Inflammatory macrophage treated with lipopolysaccharide for 4 hours (primary cell): ENCODE measurements around the gene SFXN2.
"Not testable (repeated sequence)": the region's sequence is repeated elsewhere in the genome, so short reads cannot be mapped to it uniquely, and the experiment has no call there.

Source experiments
- DNase-seq: peaks from one replicate; pipeline ENCODE4 v3.0.0-alpha.2; 2020

The SFXN2 gene

GRCh38 chr10:102721954-102722353 lies 7.5 kb downstream of the SFXN2 start:
- DNase-seq: no peak

DNA sequence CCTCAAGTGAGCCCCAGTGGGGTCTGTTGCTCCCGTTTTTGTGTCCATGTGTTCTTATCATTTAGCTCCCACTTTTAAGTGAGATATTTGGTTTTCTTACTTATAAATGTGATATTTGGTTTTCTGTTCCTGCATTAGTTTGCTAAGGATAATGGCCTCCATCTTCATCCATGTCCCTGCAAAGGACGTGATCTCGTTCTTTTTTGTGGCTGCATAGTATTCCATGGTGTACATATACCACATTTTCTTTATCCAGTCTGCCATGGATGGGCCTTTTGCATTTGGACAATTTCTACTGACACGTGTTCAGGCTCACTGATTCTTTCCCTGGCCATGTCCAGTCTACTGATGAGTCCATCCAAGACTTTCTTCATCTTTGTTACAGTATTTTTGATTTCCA lies 9.6 kb downstream of the SFXN2 start:
- DNase-seq: no peak

DNA sequence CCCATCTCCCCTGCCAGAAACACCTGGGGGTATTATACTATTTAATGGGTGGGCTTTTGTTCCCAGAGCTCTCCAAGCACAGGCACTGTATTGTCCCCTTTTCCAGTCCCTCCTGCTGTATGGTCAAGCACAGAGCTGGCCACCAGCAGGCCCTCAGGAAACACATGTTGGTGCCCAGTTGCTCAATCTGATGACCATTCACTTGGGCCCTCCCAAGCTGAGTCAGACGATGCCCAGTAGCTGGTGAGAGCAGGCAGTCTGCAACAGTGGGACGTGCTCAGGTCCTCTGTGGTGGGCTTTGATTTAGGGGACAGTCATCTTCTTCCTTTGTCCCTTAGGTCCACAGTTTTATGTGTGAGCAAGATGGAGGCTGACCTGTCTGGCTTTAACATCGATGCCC lies 11.8 kb downstream of the SFXN2 start:
- peak; percentile 74 for DNase-seq

GRCh38 chr10:102727037-102727818 lies 12.8 kb downstream of the SFXN2 start:
- DNase-seq: peak; percentile 60

- peak; percentile 80 for DNase-seq
Observed at GRCh38 chr10:102729029-102730026, 14.9 kb downstream of the SFXN2 start.

- DNase-seq: no peak
Observed at GRCh38 chr10:102731222-102731800, 16.9 kb downstream of the SFXN2 start.

- no peak for DNase-seq
Observed at GRCh38 chr10:102732661-102733060, 18.2 kb downstream of the SFXN2 start.

- DNase-seq: no peak
Observed at GRCh38 chr10:102735065-102735562, 20.7 kb downstream of the SFXN2 start.

- DNase-seq: peak; percentile 35
Observed at GRCh38 chr10:102738692-102739121, 24.3 kb downstream of the SFXN2 start.

GRCh38 chr10:102740229-102740628 lies 25.8 kb downstream of the SFXN2 start:
- no peak for DNase-seq

- no peak for DNase-seq
Observed at GRCh38 chr10:102741726-102742237, 27.3 kb downstream of the SFXN2 start.

GRCh38 chr10:102742313-102742712 lies 27.9 kb downstream of the SFXN2 start:
- not testable (repeated sequence) for DNase-seq

DNA sequence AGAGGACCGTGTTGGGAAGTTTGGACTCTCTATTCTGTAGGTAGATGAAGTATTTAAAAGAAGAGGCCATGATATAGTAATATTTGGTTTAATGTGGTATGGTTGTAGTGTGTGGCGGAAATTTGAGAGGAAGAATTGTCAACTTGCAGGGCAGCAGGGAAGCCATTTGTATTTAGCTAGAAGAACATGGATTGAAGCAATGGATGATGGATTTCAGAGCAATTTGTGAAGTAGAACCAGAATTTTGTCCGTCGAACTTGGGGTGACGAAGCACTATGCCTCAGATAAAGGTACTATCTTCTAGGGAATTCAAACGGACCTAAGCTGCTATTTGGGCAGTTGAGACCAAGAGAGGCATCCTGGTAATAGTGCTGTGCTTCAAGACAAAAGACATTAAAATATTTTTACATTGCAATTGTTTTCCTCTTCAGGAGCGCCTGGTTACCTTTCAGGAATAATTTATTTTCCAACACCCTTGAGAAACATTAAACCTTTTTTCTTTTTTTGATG lies 28.7 kb downstream of the SFXN2 start:
- no peak for DNase-seq

DNA sequence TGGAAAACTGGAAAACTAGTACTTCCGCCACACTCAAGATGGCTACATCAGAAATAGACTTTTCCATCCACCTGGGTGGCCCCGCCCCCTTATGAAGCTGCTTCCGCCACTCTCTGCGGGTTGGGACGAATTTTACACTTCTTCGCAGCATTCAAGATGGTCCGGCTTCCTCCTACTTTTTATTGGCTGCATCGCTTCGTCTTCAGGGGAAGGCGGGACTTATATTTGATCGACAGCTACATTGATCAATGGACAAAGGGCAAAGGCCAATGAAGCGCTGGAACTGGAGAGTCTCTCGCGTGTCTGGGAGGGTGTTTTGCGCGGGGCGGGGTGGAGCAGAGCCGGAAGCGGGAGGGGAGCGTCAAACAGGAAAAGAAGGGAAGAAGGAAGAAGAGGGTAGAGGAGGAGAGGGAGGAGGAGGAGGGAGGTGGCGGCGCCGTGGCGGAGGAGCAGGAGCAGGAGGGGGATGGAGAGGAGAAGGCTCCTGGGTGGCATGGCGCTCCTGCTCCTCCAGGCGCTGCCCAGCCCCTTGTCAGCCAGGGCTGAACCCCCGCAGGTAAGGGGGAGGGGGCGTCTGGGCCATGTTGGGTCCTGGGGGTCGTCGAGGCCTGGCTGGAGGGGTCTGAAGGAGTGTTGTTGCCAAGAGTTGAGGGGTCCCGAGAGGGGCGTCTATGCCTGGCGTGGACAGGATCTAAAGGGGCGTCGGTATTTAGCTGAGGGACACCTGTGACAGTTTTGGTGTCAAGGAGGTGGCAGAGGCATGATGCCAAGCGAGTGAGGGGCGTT lies 29.3 kb downstream of the SFXN2 start, which contains the start of gene WBP1L:
WBP1L (plus strand) TSS at position 361 of the 786 bp plus-strand sequence; CDS start at position 467, 106 bp downstream.
- peak; percentile 99 for DNase-seq

- DNase-seq: no peak
Observed at GRCh38 chr10:102744374-102745051, 30.1 kb downstream of the SFXN2 start.

DNA sequence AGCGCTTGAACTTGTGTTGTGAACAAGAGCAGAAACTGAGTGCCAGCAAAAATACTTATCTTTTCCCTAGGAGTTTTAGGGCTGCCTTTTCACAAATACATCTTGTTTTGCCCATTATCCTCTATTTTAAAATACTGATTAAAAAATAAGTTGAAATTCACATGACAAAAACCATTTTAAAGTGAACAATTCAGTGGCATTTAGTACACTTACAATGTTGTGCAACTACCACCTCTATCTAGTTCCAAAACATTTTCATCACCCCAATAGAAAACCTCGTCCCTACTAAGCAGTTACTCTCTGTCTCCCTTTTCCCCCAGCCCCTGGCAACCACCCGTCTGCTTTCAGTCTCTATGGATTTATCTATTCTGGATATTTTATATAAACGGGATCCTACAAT lies 30.7 kb downstream of the SFXN2 start:
- no peak for DNase-seq

DNA sequence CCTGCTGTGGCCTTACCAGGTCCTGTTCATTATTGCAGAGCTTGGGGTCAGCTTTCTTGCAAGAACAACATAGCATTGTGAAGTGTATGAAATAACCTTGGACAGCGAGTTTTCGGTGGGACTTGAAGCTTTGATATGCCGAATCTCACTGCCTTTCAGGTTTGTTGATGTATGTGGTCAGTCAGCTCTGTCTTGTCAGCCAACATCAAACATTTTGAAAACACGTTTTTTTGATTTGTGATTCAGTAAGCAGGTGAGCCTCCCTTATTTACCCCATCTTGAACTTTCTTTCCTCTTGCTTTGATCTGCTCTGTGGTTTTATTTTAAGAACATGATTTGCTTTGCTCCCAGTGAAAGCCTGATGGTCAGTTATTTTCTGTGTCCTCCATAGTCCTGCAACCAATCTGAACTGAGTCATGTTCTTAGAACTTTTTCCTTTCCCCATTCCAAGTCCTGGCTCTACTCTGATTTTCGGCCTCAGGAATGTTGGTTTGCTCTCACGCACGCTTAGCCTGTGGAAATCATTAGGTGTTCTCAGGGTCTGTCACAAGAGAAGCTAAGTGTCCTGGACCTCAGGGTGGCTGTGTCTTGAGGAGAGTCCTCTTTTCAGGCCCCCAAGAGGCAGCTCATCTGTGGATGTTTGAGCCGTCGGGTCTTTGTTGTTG lies 38.0 kb downstream of the SFXN2 start:
- DNase-seq: no peak

GRCh38 chr10:102752934-102753664 lies 38.7 kb downstream of the SFXN2 start:
- peak; percentile 63 for DNase-seq

DNA sequence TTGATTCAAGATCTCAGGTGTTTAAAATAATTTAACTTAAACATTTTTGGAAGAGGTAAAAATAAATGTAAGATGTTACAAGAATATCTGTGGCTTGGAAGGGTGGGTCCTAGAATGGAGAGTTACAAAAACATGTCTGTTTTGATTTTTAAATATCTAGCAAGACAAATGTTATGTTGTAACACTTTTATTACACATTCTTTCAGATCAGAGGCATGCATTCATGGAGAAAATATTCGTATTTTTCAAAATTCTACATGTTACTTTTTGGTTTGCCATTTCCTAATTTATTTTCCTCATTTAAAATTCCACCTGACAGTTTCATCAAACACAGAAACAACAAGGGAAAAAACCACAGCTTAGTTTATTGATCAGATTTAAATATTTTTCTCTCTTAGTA lies 39.3 kb downstream of the SFXN2 start:
- DNase-seq: no peak

- no peak for DNase-seq
Observed at GRCh38 chr10:102757323-102757722, 42.9 kb downstream of the SFXN2 start.
